ENCODE results near the gene EEA1.
A peak's percentile ranks its signal among the peaks of the same experiment; 100 is the strongest.
"Not testable (repeated sequence)": the region's sequence is repeated elsewhere in the genome, so short reads cannot be mapped to it uniquely, and the experiment has no call there.

The EEA1 gene

DNA sequence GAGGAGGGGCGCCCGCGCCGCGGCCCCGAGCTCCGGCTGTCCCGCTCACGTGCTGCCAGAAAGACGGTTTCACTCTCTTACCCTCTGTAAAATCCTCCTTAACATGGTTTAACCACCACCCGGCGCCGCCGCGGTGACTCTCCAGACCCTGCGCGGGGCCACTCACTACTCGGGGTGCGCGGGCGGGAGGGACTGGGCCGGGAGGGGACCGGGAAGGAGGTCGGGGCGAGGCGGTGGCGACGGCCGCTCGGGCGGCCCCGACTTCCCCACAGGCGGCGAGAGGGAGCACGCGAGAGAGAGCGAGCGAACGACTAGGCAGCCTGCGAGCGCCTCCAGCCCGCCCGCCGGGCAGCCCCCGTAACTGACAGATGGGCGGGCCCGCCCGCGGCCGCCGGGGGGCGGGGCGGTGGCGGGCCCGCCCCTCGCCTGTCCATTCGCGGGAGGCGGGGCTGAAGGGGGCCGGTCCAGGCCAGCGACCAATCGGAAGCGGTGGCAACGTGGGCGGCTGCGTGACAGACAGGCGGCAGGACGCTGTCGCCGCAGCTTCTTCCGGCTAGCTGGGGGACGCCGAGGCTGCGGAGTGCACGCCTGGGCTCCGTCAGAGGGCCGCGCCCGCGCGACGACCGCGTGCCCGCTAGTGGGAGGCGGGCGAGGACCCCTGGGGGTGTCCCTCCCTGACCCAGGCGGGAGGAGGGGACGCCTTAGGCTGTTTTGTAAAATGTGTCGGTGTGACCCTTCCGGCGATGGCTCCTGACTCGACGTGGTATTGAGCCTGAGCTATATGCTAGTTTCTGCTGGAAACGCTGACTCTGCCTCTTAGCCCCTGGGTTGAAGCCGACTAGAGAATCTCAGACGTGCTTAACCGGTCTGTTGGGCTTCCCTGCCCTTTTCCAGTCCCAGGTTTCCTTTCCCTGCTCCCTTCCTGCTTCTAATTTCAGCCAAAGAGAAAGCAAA lies at the start of gene EEA1:
Gene EEA1 (minus strand): TSS at position 334 of the 954 bp plus-strand sequence. CDS start 229 bp downstream, at position 105.
- peak; percentile 92 for DNase-seq

DNA sequence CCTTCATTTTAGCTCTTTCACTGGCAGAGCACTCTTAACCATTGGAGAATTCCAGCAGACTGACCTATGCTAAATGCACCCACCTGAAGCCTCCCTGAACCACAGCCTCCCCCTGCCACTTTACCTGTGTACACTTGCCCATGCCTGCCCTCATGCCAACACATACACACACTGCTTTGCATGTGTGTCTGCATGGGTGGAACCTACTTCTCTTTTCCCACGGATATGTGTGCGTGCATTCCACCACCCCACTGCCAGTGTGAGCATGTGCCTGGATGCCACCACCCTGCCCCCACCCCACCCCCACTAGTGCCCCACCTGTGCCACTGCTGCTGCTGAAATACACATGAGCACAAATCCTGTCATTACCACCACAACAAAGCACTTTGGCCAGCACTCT lies 49.5 kb upstream of the EEA1 start:
- no peak for DNase-seq

DNA sequence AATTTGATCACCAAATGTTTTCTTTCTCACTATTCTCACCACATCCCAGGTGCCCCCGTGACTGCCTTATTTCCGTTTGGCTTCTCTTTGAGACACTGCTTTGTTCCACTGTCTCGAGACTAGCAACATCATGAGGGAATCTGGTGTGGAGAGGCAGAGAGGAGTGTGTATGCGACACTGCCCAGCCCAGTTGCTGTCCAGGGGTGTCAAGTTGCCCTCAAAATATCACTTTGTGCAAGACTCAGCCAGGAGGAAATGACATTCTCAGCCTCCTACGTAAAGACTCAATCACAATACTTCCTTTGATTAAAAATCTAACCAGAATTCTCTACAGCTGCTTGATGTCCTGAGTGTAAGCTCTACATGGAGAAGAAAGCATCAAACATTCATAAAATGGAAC lies 48.2 kb upstream of the EEA1 start:
- DNase-seq = no peak

DNA sequence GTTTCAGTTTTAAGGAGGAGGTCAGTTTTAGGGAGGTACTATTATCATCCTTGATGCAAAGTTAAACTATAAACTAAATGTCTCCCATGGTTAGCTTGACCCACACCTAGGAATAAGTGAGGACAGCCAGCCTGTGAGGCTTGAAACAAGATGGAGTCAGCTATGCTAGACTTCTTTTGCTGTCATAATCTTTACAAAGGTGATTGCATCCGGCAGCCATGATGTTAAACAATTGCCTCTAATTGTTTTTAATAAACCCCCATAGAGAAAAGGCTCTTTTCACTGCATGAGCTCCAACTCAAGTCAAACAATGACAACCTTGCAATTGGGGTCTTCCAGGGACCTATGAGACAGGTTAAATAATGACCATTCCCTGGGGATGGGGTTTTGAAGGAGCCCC lies 45.7 kb upstream of the EEA1 start:
- DNase-seq = no peak

DNA sequence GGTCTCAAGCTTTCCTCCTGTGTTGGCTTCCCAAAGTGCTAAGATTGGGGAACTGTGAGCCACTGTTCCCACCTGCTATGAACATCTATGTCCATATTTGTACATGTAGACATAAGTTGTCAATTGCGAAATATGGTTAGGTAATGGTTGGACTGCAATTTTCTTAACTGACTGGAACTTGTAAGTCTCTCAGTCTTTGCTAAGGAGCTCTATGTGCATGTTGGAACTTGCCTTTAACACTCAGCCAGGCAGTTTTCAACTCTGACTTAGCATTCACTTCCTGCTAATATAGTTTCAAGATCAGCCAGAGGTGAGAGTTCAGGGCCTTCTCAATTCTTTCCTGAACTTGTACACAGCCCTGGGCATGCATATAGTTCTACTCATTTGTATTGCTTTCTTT lies 44.5 kb upstream of the EEA1 start:
- DNase-seq = no peak

DNA sequence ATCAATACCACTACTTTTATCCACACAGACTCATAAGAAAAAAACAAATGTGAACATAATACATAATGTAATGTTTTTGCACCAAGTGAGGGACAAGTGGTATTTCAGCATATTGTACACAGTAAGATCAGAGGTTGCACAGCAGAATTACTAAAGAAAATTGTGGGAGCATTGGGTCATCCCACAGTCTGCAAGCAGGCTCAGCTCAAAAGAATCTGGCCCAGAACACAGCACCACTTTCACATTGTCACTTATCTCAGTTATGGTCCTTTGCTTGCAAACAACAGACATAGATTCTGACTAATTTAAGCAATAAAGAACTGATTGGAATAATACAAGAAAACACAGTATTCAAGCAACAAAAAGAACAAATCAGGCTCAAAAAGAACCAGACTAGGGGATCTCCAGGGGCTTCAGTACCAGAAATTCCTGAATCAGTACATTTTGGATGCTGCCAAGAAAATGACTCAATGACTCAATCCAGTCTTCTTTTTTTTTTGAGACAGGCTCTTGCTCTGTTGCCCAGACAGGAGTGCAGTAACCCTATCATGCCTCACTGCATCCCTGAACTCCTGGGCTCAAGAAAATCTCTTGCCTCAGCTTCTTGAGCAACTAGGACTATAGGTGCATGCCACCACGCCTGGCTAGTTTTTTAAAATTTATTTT lies 42.9 kb upstream of the EEA1 start:
- DNase-seq = no peak

DNA sequence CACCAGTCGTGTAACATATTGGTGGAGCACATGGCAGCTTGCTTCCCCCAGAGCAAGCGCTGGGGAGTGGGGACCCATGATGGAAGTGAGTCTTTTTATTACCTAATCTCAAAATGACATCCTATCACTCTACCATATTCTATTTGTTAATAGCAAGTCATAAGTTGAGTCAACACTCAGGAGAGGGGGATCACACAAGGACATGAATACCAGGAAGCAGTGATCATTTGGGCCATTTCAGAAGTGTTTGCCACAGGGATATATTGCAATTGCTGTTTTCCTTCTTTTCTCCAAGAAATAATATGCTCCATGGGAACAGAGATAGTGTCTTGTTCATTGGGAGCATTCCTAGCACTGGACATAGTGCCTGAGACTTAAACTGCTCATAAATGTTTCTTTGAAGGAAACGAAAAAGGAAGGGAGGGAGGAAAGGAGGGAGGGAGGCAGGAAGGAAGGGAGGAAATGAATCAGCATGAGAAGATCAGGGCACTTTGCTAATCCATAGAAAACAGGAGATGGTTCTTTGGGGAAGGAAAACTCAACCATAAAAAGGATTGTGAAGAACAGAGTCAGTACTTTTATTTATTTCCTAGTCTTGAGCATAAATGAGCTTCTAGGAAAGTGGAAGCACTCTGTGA lies 39.2 kb upstream of the EEA1 start:
- DNase-seq = no peak

DNA sequence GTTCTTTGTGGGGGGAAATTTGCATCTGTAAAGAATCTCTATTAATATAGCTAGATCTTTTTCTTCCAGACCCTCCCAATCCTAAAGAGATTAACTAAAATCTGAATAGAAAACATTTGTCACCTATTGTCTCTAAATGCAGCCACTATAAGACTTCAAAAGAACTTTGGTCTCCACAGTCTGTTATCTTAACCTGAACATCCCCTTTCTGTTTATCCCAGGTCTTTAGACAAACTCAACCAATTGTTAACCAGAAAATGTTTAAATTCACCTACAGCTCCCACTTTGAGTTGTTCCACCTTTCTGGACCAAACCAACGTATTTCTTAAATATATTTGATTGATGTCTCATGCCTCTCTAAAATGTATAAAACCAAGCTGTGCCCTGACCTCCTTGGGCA lies 35.3 kb upstream of the EEA1 start:
- not testable (repeated sequence) for DNase-seq

DNA sequence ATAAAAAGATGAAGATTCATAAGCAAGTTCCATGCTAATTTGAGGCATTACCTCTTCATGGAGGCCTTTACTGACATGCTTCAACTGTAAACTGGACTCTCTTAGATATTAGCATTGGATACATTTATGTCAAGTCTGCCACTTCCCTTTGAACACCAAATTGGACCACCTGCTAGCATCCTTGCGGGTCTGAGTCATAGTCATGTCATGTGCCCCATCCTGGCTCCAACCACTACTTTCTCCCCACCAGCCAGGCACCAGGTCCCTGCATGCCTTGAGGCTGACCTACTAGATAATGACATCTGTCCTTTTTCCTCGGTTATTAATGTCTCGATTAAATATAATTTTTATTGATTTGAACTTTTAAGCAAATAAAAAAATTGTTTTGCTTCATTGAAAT lies 32.9 kb upstream of the EEA1 start:
- no peak for DNase-seq

DNA sequence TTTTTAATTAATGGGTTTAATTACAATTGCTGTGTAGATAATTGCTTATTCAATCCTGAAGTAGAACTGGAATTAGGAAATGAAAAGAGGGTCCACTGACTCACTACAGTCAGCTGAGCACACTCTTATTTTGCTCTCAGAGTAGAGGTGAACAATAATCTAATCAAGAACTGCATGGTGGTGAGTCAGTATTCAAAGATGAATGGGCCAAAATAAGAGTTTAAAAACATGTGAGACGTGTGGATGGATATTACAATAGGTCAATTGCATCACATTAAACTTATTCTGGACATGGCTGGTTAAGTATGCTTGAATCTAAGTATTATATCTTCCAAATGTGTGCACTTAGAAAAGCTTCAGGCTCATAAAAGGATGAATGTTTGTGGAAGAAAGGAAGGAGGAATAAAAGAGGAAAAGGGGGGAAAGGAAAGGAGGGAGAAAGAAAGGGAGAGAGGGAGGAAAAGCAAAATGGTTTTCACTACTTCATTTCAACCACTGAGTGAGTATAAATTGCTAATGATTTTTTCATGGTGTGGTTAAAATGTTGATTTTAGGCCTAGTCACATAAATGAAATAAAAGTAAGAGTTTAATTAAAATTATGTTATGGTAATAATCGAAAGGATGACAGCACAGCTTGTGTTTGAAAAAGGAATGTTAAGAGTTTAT lies 27.0 kb upstream of the EEA1 start:
- no peak for DNase-seq

DNA sequence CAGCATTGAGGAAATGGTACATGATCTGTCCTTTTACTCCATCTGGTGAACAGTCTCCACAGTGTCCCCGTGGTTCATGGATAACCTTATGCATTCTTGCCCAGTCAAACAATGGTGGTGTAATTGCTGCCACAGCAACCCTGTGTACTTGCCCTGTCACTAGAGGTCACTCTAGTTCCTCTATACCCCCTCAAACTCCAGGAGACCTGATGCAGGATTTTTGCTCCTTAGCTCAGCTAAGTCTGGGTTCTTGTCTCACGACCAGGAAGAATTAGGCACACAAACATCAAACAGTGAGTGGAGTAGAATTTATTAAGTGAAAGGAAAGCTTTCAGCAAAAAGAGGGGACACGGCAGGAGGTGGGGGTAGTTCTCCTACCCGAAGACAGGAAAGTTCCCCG lies 24.7 kb upstream of the EEA1 start:
- no peak for DNase-seq

DNA sequence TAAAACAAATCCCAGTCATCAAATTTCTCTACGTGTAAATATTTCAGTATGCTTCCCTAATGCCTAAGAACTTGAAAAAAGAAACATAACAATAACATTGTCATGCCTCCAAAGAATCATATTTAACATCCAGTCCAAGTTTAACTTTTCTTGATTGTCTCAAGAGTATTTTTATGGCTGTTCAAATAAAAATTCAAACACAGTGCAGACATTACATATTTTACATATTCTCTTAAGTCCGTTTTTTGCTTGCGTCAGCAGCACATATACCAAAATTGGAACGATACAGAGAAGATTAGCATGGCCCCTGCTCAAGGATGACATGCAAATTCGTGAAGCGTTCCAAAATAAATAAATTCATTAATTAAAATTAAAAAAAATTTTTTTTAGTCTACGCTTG lies 23.3 kb upstream of the EEA1 start:
- no peak for DNase-seq

DNA sequence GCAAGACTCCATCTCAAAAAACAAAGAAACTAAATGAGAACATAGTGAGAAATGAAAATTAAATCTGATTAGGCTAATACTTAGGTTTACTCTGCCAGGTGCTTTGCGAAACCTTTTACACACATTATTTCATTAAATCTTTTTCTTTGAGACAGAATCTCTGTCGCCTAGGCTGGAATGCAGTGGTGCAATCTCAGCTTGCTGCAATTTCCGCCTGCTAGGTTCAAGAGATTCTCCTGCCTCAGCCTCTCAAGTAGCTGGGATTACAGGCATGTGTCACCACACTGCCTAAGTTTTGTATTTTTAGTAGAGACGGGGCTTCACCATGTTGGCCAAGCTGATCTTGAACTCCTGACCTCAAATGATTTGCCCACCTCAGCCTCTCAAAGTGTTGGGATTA lies 21.9 kb upstream of the EEA1 start:
- DNase-seq = no peak

DNA sequence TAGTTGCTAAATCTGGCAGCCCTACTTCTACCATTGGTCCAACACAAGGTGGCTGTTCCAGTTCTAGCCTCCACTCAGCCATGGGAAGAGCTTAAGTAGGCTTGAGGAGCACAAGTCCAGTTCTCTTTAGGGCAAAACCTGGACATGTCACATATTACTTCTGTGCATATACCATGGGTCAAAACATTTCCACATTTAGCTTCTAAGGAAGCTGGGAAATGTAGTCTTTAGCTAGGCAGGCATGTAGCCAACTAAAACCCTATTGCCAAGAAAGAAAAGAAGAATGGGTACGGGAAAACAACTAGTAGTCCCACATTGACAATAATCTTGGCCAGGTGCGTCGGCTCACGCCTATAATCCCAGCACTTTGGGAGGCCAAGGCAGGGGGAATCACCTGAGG lies 20.9 kb upstream of the EEA1 start:
- no peak for DNase-seq

DNA sequence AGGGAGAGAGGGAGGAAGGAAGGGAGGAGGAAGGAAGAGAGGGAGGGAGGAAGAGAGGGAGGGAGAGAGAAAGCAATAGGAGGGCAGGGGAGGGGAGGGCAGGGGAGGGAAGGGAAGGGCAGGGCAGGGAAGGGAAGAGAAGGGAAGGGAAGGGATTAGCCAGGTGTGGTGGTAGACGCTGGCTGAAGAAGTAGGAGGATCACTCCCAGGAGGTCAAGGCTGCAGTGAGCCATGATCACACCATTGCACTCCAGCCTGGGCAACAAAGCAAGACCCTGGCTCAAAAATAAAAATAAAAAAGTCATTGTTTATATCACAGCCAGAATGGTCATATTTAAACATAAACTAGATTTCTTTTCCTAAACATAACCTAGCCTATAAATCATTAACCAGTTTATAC lies 20.4 kb upstream of the EEA1 start:
- DNase-seq = no peak

DNA sequence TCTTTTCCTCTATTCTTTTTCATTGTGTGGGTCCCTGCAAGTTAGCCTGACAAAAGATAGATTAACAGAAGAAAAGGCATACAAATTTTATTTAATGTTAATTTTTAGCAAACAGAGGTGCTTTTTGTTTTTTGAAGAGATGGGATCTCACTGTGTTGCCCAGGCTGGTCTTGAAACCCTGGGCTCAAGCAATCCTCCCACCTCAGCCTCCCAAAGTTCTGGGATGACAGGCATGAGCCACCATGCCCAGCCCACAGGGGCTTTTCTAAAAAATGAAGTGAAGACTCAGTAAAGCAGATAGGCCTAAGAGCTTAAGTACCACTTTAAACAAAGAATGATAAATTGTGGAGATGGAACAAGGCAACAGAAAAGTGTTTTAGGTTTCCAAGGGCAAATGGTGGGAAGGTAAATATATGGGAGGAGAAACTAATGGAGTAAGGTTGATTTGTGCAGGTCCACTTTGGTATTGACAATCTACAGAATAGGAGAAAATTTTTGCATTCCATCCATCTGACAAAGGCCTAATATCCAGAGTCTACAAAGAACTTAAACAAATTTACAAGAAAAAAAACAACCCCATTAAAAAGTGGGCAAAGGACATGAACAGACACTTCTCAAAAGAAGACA lies 18.6 kb upstream of the EEA1 start:
- no peak for DNase-seq

DNA sequence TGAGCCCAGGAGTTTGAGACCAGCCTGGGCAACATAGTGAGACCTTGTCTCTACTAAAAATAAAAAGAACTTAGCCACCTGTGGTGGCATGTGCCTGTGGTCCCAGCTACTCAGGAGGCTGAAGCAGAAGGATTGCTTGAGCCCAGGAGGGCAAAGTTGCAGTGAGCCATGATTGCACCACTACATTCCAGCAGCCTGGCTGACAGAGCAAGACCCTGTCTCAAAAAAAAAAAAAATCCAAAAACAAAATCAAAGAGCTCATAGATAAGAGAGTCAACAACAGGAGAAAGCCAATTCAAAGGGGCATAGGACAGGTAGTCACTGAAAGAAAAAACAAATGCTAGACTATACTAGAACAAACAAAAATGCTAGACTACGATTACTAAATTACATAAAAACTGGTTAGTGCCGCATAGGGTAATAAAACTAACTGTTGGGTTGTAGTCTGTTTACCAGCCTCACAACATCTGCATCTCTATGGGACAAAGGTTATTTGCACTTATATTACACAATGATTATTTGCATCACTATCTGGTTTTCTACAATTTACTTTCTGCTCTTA lies 16.6 kb upstream of the EEA1 start:
- DNase-seq = no peak

DNA sequence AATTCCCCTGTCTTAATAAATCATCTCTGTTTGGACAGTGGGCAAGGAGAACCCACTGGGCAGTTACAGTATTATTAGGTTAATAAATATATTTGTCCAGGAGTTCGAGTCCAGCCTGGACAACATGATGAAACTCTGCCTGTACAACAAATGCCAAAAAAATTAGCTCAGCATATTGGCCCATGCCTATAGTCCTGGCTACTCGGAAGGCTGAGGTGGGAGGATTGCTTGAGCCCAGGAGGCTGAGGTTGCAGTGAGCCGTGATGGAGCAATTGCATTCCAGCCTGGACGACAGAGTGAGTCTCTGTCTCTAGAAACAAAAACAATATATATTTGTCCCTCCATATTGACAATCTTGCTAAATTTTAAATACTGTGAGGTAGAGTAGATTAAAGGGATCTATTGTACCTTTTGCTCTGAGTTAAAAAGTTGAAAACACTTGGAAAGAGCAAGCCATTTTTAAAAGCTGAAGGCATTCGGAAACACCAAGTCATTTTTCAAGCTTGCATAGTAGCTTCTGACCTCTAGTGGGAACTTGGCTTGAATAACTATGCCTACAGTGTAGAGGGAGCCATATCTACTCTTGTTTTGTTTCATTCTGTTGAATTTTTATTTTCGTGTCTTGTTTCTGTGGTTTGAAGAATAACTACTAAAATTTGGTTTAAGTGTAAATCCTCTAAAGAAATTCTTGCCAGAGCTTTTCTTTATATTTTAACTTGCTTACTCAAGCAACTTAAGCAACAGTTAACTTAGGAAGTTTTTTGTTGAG lies 14.6 kb upstream of the EEA1 start:
- no peak for DNase-seq

DNA sequence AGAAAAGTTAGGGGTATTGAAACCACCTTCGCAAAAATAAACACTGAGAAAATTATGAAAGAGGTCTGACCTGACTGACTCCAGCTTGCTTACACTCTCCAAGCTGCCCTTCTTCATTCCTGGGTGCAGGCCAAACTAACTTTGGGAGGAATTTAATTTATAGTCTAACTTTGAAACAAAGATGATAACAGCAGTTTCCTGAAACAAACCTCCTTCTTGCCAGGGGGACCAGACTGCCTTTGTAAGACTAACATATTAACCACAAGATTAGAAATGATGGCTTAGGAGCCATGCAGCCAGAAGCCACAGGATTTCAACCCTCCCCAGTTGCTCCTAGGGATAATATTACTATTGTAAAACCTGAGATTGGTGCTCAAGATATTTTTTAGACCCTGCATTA lies 13.8 kb upstream of the EEA1 start:
- DNase-seq = no peak

DNA sequence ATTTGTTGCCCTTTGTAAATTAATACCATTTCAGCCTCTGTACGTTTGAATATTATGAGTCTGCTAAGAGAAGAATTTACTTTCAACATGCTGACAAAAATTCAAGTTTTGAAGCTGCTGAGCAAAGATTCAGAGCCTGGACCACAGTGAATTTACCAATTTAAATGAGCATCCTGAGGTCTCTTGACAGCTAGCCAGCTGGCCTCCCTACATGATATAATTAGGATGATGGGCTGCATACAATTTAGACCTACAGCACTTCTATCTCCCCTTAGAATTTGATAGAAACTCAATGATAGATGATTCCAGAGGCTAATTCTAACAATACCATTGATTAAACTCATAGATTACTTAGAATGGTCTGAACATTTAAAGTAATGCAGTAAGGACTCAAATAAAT lies 10.0 kb upstream of the EEA1 start:
- no peak for DNase-seq

DNA sequence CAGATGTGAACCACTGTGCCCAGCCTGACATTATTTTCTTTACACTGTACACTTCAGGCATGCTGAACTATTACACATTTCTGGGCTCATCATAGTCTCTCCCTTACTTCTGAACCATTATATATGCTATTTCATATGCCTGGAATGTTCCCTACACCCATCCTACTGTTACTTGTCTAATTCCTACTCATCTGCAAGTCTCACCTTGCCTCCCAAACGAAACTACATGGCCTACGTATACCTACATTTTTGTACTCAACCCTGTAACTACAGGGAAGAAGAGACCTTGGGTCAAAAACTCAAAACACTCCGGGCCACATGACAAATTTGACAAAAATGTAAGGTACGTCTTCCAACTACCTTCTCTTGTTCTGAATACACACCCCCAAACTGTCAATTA lies 9.5 kb upstream of the EEA1 start:
- DNase-seq = no peak

DNA sequence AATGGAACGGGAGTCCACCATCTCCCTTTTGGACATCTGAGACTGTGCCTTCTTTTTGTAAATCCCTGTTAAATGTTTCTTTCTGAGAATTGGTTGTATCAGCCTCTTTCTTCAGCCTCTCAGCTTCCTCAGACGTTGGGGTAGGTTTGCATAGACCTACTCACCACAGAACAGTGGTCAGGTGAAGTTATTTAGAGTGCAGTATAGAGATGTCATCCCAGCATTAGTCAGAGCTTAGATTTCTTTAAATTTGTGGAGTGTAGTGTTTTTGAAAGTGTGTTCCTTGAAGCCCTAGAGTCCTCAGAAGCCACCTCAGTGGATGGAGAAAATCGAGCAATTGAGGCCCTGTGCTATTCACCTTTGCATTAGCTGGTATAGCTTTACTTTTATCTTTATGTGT lies 8.9 kb upstream of the EEA1 start:
- DNase-seq = no peak

Measured in NK-92 treated with Interleukin-12 subunit alpha and Interleukin-12 subunit beta, amount 100 ng/mL, for 24 hours (cell line).